GM21786 (cell line): ENCODE measurements around the gene SLC25A33.
"Not testable (repeated sequence)": the region's sequence is repeated elsewhere in the genome, so short reads cannot be mapped to it uniquely, and the experiment has no call there.

Source experiments
- ATAC-seq: cut with Tn5 transposase; IDR thresholded peaks from one replicate; pipeline ENCODE4 v1.9.1; 2021; ENCODE audit not compliant: unreplicated experiment

SLC25A33 gene

GRCh38 chr1:9618909-9619679 lies 79.8 kb downstream of the SLC25A33 start:
- no peak for ATAC-seq

GRCh38 chr1:9621032-9621431 lies 81.8 kb downstream of the SLC25A33 start:
- no peak for ATAC-seq

- no peak for ATAC-seq
Measured at GRCh38 chr1:9624081-9624480, 84.8 kb downstream of the SLC25A33 start.

- ATAC-seq: not testable (repeated sequence)
Measured at GRCh38 chr1:9625030-9625429, 85.8 kb downstream of the SLC25A33 start.

- peak; percentile 45 for ATAC-seq
Measured at GRCh38 chr1:9626201-9626608, 86.9 kb downstream of the SLC25A33 start.

- ATAC-seq: no peak
Measured at GRCh38 chr1:9628541-9629444, 89.5 kb downstream of the SLC25A33 start.

- no peak for ATAC-seq
Measured at GRCh38 chr1:9629445-9630201, 90.4 kb downstream of the SLC25A33 start.

- ATAC-seq: no peak
Measured at GRCh38 chr1:9630331-9631111, 91.3 kb downstream of the SLC25A33 start.

- ATAC-seq: no peak
Measured at GRCh38 chr1:9631613-9632012, 92.3 kb downstream of the SLC25A33 start.

GRCh38 chr1:9633493-9633892 lies 94.2 kb downstream of the SLC25A33 start:
- no peak for ATAC-seq

GRCh38 chr1:9634582-9634981 lies 95.3 kb downstream of the SLC25A33 start:
- no peak for ATAC-seq
